GDM1 (cell line): ENCODE data around the gene LRRIQ4.
A peak's percentile ranks its signal among the peaks of the same experiment; 100 is the strongest.

ENCODE experiments used
- DNase-seq: peaks from one replicate; lab custom pipeline; 2025; lab: John Stamatoyannopoulos, UW

Gene LRRIQ4

GRCh38 chr3:169855514-169855913, 42.8 kb downstream of the LRRIQ4 start:
- no peak for DNase-seq

GRCh38 chr3:169857811-169858210, 45.1 kb downstream of the LRRIQ4 start:
- no peak for DNase-seq

DNA sequence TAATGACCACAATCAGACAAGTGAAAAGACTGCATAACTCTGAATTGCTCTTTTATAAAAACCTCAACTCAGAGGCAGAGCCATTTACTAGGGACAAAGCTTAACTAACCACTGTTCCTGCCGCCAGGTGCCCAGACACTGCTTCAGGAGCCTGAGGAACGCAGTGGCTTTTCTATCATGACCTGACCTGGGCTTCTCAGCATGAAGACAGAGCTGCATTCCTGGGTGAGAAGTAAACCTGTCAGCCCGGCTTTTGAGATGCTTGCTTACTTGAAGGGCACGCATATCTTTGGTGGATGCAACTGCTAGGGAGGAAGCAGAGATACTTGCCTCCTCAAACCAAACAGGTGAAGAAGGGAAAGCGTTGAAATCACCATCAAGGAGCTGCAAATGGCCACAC, 49.2 kb downstream of the LRRIQ4 start:
- DNase-seq = no peak

- peak; percentile 51 for DNase-seq
Measured at GRCh38 chr3:169863458-169863899, 50.8 kb downstream of the LRRIQ4 start.

- no peak for DNase-seq
Measured at GRCh38 chr3:169864270-169864669, 51.6 kb downstream of the LRRIQ4 start.

- DNase-seq = peak; percentile 25
Measured at GRCh38 chr3:169865176-169865767, 52.6 kb downstream of the LRRIQ4 start.

GRCh38 chr3:169867584-169868210, 55.0 kb downstream of the LRRIQ4 start:
- no peak for DNase-seq

DNA sequence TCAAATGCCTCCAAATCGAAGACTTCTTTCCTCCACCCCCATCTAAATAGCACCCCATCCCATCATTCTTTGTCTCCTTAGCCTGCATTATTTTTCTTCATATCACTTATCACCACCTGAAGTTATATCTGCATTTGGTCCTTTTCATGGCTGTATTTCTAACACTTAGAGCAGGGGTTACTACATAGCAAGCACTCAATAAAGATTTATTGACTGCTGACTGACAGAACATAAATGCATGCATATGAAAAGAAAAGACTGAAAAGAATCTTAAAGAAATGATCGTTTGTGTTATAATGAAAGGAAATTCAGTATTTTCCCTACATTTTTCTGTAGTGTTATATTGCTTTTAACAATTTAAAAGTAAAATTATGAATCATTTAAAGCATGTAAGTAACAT, 55.7 kb downstream of the LRRIQ4 start:
- DNase-seq = no peak

DNA sequence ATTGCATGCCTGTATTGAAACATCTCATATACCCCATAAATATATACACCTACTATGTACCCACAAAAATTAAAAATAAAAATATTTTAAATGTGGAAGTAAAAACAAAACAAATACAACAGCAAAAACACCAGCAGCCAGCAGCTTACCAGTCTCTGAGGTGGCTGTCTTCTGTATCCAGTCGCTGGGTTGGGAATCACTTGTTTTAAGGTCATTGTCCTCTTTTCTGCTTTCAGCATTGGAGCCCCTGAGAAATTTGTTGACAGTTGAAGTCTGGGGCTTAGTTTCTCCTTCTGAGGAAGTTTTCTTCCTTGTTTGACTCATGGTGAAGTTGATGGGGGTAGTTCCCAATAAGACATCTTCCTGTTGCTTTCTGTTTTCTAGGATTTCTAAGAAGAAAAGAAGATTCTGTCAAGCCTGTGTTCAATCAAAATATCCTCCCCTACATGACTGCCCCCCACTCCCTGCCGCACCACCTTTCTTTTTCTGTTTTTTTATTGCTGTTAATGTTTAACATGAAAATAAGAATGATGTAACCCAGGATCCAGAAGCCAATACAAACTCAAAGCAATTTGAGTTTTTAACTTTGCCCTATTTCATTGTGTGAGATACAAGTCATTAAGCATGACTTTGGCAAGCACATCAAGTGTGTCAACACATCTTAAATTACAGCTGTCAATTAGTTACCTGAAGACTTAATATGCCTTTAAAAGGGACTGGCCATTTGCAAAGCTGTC, 57.0 kb downstream of the LRRIQ4 start, which contains the start of gene LRRC31:
Gene LRRC31 (minus strand): TSS at position 452 of the 737 bp plus-strand sequence. CDS start 128 bp downstream, at position 324.
- DNase-seq = no peak

DNA sequence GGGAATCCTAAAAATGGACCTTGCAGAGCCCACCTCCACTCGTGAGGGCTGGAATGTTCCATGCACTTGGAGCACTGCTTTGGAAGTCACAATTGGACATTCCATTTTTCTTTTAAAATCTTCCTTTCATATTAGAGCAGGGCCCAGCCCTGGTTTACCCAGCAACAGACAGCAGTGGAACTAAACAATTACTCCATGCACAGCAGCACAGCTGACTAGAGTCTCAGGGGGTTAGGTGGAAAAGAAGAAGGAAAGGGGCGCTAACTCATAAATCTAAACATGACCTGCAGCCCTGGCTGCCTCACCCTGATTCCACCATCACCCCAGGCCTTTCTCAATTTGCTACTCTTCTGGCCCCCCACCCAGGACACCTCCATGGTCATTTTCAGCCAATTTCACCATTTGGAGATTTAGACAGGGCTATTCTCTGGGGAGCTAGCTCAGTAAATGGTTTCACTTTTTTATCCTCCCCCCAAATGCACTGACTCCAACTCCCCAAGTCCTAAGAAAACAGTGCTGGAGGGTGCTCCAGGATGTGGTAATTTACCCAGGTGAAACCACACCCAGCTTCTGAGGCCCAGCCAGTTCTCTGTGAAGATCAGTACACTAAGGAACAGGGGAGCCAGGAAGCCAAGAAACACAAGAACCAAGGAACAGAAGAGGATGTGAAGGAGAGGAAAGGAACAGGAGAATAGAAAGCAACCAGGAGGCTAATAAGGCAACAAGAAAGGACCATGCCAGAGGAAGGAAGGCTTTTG, 58.6 kb downstream of the LRRIQ4 start:
- DNase-seq = peak; percentile 4

DNA sequence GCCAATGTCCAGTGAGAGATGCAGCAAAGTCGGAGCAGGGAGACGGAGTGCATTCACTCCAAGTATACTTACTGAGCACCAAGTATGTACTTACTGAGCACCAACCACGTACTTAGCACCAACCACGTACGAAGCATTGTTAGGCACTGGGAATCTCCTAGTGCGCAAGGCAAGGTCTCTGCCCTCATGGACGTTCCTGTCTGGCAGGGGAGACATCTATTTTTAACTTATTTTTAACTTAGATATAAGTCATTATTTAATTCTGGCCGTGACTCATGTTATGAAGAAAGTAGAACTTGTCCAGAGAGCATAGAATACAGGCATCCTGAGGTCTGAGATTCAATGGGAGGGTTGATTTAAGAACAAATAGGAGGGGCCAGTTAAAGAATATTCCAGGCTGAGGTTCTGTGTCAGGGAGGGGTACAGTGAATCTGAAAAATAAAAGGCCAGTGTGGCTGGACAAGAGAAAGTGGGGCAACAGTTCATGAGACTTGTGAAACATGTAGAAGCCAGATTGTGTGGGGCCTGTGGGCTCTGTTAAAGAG, 66.4 kb downstream of the LRRIQ4 start:
- no peak for DNase-seq

GRCh38 chr3:169879845-169880575, 67.3 kb downstream of the LRRIQ4 start:
- no peak for DNase-seq

GRCh38 chr3:169880576-169881250, 68.0 kb downstream of the LRRIQ4 start:
- DNase-seq = no peak

DNA sequence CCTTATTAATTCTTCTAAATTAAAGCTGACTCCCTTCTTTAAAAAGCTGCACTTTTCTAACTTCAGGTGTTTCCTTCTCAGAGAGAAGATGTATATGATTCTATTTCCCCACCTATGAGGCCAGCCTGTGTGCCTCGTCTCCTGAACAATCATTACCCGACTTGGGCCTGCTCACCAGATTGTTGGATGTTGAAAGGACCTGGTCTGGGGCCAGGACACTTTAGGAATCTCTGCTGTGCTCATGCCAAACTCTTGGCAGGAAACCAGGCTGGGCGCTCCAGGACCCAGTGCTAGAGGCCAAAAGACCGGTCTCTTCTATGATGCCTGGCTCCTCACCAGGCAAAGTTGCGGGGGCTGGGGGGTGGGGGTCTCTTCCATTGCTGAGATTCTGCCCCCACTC, 74.0 kb downstream of the LRRIQ4 start:
- no peak for DNase-seq
